ENCODE results near the gene PALD1.

Gene PALD1

GRCh38 chr10:70508912-70509756, 30.6 kb downstream of the PALD1 start:
- H2BK120ac ChIP-seq (ENCODE audit: low read depth, low read length) = peak overlapping the region; percentile 68
- H4K8ac ChIP-seq (ENCODE audit: low read depth, low read length) = no peak overlapping the region
- no peak for DNase-seq (ENCODE audit: low spot score)
- H2BK5ac ChIP-seq (ENCODE audit: low read length) = no peak overlapping the region
- peak overlapping the region; percentile 72 for H3K18ac ChIP-seq (ENCODE audit: low read length)
- peak overlapping the region; percentile 27 for H2AK5ac ChIP-seq (ENCODE audit: low read depth, low read length)
- no peak overlapping the region for H3K4me2 ChIP-seq (ENCODE audit: insufficient read depth, low read length, poor library complexity, severe bottlenecking)
- H3K9me3 ChIP-seq (replicated peaks in 1 of 2; ENCODE audit: control insufficient read depth in 2 of 2, insufficient read depth in 1 of 2, low read depth in 1 of 2, low read length in 2 of 2) = peaks cover 0 to 2% of the 10 kb centered on the region in 2 donors
- H3K79me1 ChIP-seq (ENCODE audit: low read depth, low read length) = no peaks in the 10 kb centered on the region
- no peak overlapping the region for H3K4me3 ChIP-seq (ENCODE audit: low read length in 2 of 2)
- H2BK12ac ChIP-seq (ENCODE audit: low read length) = no peak overlapping the region
- no peaks in the 10 kb centered on the region for H3K27me3 ChIP-seq (ENCODE audit: control insufficient read depth in 3 of 3, insufficient read depth in 3 of 3, low read depth in 1 of 3, low read length in 3 of 3)
- H2BK15ac ChIP-seq (ENCODE audit: low read length) = peak overlapping the region; percentile 30
- WGBS, 2 donors (ENCODE audit: extremely low coverage in 2 of 2, insufficient read length in 2 of 2, insufficient replicate concordance in 1 of 2) = no CpG with 5 or more reads among the region's 14 CpGs
- H3K4me1 ChIP-seq (ENCODE audit: control insufficient read depth in 2 of 2, insufficient read depth in 1 of 2, low read depth in 1 of 2, low read length in 2 of 2) = peaks cover 27 to 31% of the 10 kb centered on the region in 2 donors
- H3K23ac ChIP-seq (ENCODE audit: low read depth, low read length, poor library complexity) = peak overlapping the region; percentile 76
- no peaks in the 10 kb centered on the region for H3K36me3 ChIP-seq (replicated peaks in 1 of 2; ENCODE audit: control insufficient read depth in 2 of 2, insufficient read depth in 2 of 2, low read length in 2 of 2)
- H2AFZ ChIP-seq (ENCODE audit: low read length) = peak overlapping the region; percentile 79
- H3K4ac ChIP-seq (ENCODE audit: low read length) = no peak overlapping the region
- peak overlapping the region; percentile 24 for H3K9ac ChIP-seq (ENCODE audit: low read depth, low read length, poor library complexity)
- H3K14ac ChIP-seq (ENCODE audit: low read length) = no peak overlapping the region
- no peak overlapping the region for H4K91ac ChIP-seq (ENCODE audit: low read depth, low read length, poor library complexity)
- H3K27ac ChIP-seq (replicated peaks; ENCODE audit: low read length) = no peak overlapping the region

DNA sequence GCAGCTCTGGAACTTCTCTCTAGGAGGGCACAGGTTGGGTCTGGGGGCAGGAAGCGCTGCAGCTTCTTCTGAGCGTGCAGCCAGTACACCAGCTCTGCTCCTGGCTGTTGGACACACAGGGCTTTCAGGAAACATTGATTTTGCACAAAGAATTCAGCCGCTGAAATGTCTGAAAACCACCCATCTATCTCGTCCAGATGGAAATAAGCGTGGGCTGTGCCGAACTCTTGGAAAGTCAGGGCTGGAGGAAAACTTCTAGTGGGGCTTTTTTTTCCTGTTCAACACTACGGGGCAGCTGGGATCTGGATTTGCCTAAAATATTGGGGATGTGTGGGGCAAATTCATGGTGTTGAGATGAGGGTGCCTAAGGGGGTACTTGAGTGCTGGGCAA, 31.2 kb downstream of the PALD1 start:
- no peak overlapping the region for H3K4ac ChIP-seq (ENCODE audit: low read length)
- H3K18ac ChIP-seq (ENCODE audit: low read length) = peak overlapping the region; percentile 55
- H3K4me2 ChIP-seq (ENCODE audit: insufficient read depth, low read length, poor library complexity, severe bottlenecking) = no peak overlapping the region
- H2BK12ac ChIP-seq (ENCODE audit: low read length) = no peak overlapping the region
- H2BK5ac ChIP-seq (ENCODE audit: low read length) = no peak overlapping the region
- peak overlapping the region; percentile 36 for H2AFZ ChIP-seq (ENCODE audit: low read length)
- no peak overlapping the region for H4K91ac ChIP-seq (ENCODE audit: low read depth, low read length, poor library complexity)
- no peaks in the 10 kb centered on the region for H3K79me1 ChIP-seq (ENCODE audit: low read depth, low read length)
- H4K8ac ChIP-seq (ENCODE audit: low read depth, low read length) = no peak overlapping the region
- WGBS, 2 donors (ENCODE audit: extremely low coverage in 2 of 2, insufficient read length in 2 of 2, insufficient replicate concordance in 1 of 2) = no CpG with 5 or more reads among the region's 7 CpGs
- H2BK120ac ChIP-seq (ENCODE audit: low read depth, low read length) = no peak overlapping the region
- H2BK15ac ChIP-seq (ENCODE audit: low read length) = peak overlapping the region; percentile 30
- H3K36me3 ChIP-seq (replicated peaks in 1 of 2; ENCODE audit: control insufficient read depth in 2 of 2, insufficient read depth in 2 of 2, low read length in 2 of 2) = no peaks in the 10 kb centered on the region
- H3K14ac ChIP-seq (ENCODE audit: low read length) = no peak overlapping the region
- H3K4me3 ChIP-seq (ENCODE audit: low read length in 2 of 2) = no peak overlapping the region
- H3K4me1 ChIP-seq (ENCODE audit: control insufficient read depth in 2 of 2, insufficient read depth in 1 of 2, low read depth in 1 of 2, low read length in 2 of 2) = peaks cover 27 to 29% of the 10 kb centered on the region in 2 donors
- H3K9me3 ChIP-seq (replicated peaks in 1 of 2; ENCODE audit: control insufficient read depth in 2 of 2, insufficient read depth in 1 of 2, low read depth in 1 of 2, low read length in 2 of 2) = peaks cover 0 to 2% of the 10 kb centered on the region in 2 donors
- peak overlapping the region; percentile 24 for H3K9ac ChIP-seq (ENCODE audit: low read depth, low read length, poor library complexity)
- no peak overlapping the region for H3K27ac ChIP-seq (replicated peaks; ENCODE audit: low read length)
- H2AK5ac ChIP-seq (ENCODE audit: low read depth, low read length) = peak overlapping the region; percentile 27
- DNase-seq (ENCODE audit: low spot score) = no peak
- peak overlapping the region; percentile 76 for H3K23ac ChIP-seq (ENCODE audit: low read depth, low read length, poor library complexity)
- H3K27me3 ChIP-seq (ENCODE audit: control insufficient read depth in 3 of 3, insufficient read depth in 3 of 3, low read depth in 1 of 3, low read length in 3 of 3) = no peaks in the 10 kb centered on the region

GRCh38 chr10:70510453-70510852, 31.9 kb downstream of the PALD1 start:
- no peaks in the 10 kb centered on the region for H3K27me3 ChIP-seq (ENCODE audit: control insufficient read depth in 3 of 3, insufficient read depth in 3 of 3, low read depth in 1 of 3, low read length in 3 of 3)
- no CpG with 5 or more reads among the region's 4 CpGs for WGBS, 2 donors (ENCODE audit: extremely low coverage in 2 of 2, insufficient read length in 2 of 2, insufficient replicate concordance in 1 of 2)
- no peak overlapping the region for H2BK12ac ChIP-seq (ENCODE audit: low read length)
- H3K14ac ChIP-seq (ENCODE audit: low read length) = no peak overlapping the region
- no peak overlapping the region for H2BK5ac ChIP-seq (ENCODE audit: low read length)
- H3K23ac ChIP-seq (ENCODE audit: low read depth, low read length, poor library complexity) = no peak overlapping the region
- no peak overlapping the region for H3K18ac ChIP-seq (ENCODE audit: low read length)
- no peak overlapping the region for H2AK5ac ChIP-seq (ENCODE audit: low read depth, low read length)
- no peak overlapping the region for H4K8ac ChIP-seq (ENCODE audit: low read depth, low read length)
- no peak overlapping the region for H3K27ac ChIP-seq (replicated peaks; ENCODE audit: low read length)
- H2BK15ac ChIP-seq (ENCODE audit: low read length) = no peak overlapping the region
- H3K79me1 ChIP-seq (ENCODE audit: low read depth, low read length) = no peaks in the 10 kb centered on the region
- H3K36me3 ChIP-seq (replicated peaks in 1 of 2; ENCODE audit: control insufficient read depth in 2 of 2, insufficient read depth in 2 of 2, low read length in 2 of 2) = no peaks in the 10 kb centered on the region
- H3K4me1 ChIP-seq (ENCODE audit: control insufficient read depth in 2 of 2, insufficient read depth in 1 of 2, low read depth in 1 of 2, low read length in 2 of 2) = peaks cover 27 to 29% of the 10 kb centered on the region in 2 donors
- no peak overlapping the region for H4K91ac ChIP-seq (ENCODE audit: low read depth, low read length, poor library complexity)
- H3K9me3 ChIP-seq (replicated peaks in 1 of 2; ENCODE audit: control insufficient read depth in 2 of 2, insufficient read depth in 1 of 2, low read depth in 1 of 2, low read length in 2 of 2) = peaks cover 0 to 2% of the 10 kb centered on the region in 2 donors
- no peak for DNase-seq (ENCODE audit: low spot score)
- no peak overlapping the region for H3K4me3 ChIP-seq (ENCODE audit: low read length in 2 of 2)
- no peak overlapping the region for H2BK120ac ChIP-seq (ENCODE audit: low read depth, low read length)
- H3K4me2 ChIP-seq (ENCODE audit: insufficient read depth, low read length, poor library complexity, severe bottlenecking) = no peak overlapping the region
- no peak overlapping the region for H2AFZ ChIP-seq (ENCODE audit: low read length)
- no peak overlapping the region for H3K4ac ChIP-seq (ENCODE audit: low read length)
- H3K9ac ChIP-seq (ENCODE audit: low read depth, low read length, poor library complexity) = no peak overlapping the region

- no peak overlapping the region for H4K8ac ChIP-seq (ENCODE audit: low read depth, low read length)
Measured at GRCh38 chr10:70510904-70511303, 32.3 kb downstream of the PALD1 start.

More at GRCh38 chr10:70510904-70511303, 32.3 kb downstream of the PALD1 start:
- Histone ChIP-seq H3K14ac (ENCODE audit: low read length) (no peak overlapping the region), H2BK15ac (ENCODE audit: low read length) (no peak overlapping the region), H2AFZ (ENCODE audit: low read length) (no peak overlapping the region), H3K9ac (ENCODE audit: low read depth, low read length, poor library complexity) (no peak overlapping the region), H2BK5ac (ENCODE audit: low read length) (no peak overlapping the region), H4K91ac (ENCODE audit: low read depth, low read length, poor library complexity) (no peak overlapping the region), H3K27ac (replicated peaks; ENCODE audit: low read length) (no peak overlapping the region), H3K4me2 (ENCODE audit: insufficient read depth, low read length, poor library complexity, severe bottlenecking) (no peak overlapping the region), H2BK120ac (ENCODE audit: low read depth, low read length) (no peak overlapping the region), H3K27me3 (ENCODE audit: control insufficient read depth in 3 of 3, insufficient read depth in 3 of 3, low read depth in 1 of 3, low read length in 3 of 3) (no peaks in the 10 kb centered on the region), H3K79me1 (ENCODE audit: low read depth, low read length) (no peaks in the 10 kb centered on the region), H2BK12ac (ENCODE audit: low read length) (no peak overlapping the region), H3K9me3 (replicated peaks in 1 of 2; ENCODE audit: control insufficient read depth in 2 of 2, insufficient read depth in 1 of 2, low read depth in 1 of 2, low read length in 2 of 2) (peaks cover 0 to 2% of the 10 kb centered on the region in 2 donors), H3K4ac (ENCODE audit: low read length) (no peak overlapping the region), H3K36me3 (replicated peaks in 1 of 2; ENCODE audit: control insufficient read depth in 2 of 2, insufficient read depth in 2 of 2, low read length in 2 of 2) (no peaks in the 10 kb centered on the region), H3K4me3 (ENCODE audit: low read length in 2 of 2) (no peak overlapping the region), H2AK5ac (ENCODE audit: low read depth, low read length) (no peak overlapping the region), H3K18ac (ENCODE audit: low read length) (no peak overlapping the region), H3K4me1 (ENCODE audit: control insufficient read depth in 2 of 2, insufficient read depth in 1 of 2, low read depth in 1 of 2, low read length in 2 of 2) (peaks cover 26 to 29% of the 10 kb centered on the region in 2 donors), H3K23ac (ENCODE audit: low read depth, low read length, poor library complexity) (no peak overlapping the region)
- DNase-seq (ENCODE audit: low spot score) = no peak
- no CpG with 5 or more reads among the region's 6 CpGs for WGBS, 2 donors (ENCODE audit: extremely low coverage in 2 of 2, insufficient read length in 2 of 2, insufficient replicate concordance in 1 of 2)
